Astrocyte (in vitro differentiated cells and primary cell): ENCODE data around the gene HJURP. TPM values are rescaled to one million over a fixed set of nuclear protein-coding genes. Genes with fewer than 3 reads are reported as not detected.

Experiments used
- DNase-seq: peaks from one replicate; pipeline ENCODE4 v3.0.0-alpha.2; 2010; ENCODE audit warnings: low read depth
- FAIRE-seq: peaks from 2 replicates; lab custom pipeline; 2011; peaks lifted over from hg19 to GRCh38; lab: Jason Lieb, UNC
- H2AFZ ChIP-seq: 2 replicates; pipeline ENCODE4 v1.6.0; 2012; ENCODE audit warnings: low read depth, low read length, inconsistent platforms
- H3K27ac ChIP-seq: 2 replicates; pipeline ENCODE4 v1.5.1; 2011; ENCODE audit warnings: low read depth, low read length, inconsistent platforms
- H3K27me3 ChIP-seq: 2 replicates; pipeline ENCODE4 v1.6.0; 2011; ENCODE audit warnings: low read length, inconsistent platforms; ENCODE audit not compliant: insufficient read depth
- H3K36me3 ChIP-seq: 2 replicates; pipeline ENCODE4 v1.5.1; 2011; ENCODE audit warnings: low read length, inconsistent platforms; ENCODE audit not compliant: insufficient read depth
- H3K4me1 ChIP-seq: 2 replicates; pipeline ENCODE4 v1.5.1; 2011; ENCODE audit warnings: low read length, inconsistent platforms; ENCODE audit not compliant: insufficient read depth
- H3K4me2 ChIP-seq: 2 replicates; pipeline ENCODE4 v1.6.0; 2012; ENCODE audit warnings: low read length, inconsistent platforms
- H3K4me3 ChIP-seq: 2 replicates; pipeline ENCODE4 v1.5.1; 2011; ENCODE audit warnings: low read depth, mild to moderate bottlenecking, low read length, inconsistent platforms; ENCODE audit not compliant: insufficient read depth
- H3K79me2 ChIP-seq: 2 replicates; pipeline ENCODE4 v1.6.0; 2012; ENCODE audit warnings: mild to moderate bottlenecking, low read length, inconsistent platforms; ENCODE audit not compliant: insufficient read depth
- H3K9ac ChIP-seq: 2 replicates; pipeline ENCODE4 v1.6.0; 2012; ENCODE audit warnings: mild to moderate bottlenecking, low read length, inconsistent platforms
- H3K9me3 ChIP-seq: 2 replicates; pipeline ENCODE4 v1.5.1; 2012; ENCODE audit warnings: low read depth, mild to moderate bottlenecking, low read length, inconsistent platforms; ENCODE audit not compliant: insufficient read depth
- H4K20me1 ChIP-seq: 2 replicates; pipeline ENCODE4 v1.6.0; 2012; ENCODE audit warnings: low read length, inconsistent platforms; ENCODE audit not compliant: insufficient read depth
- H3K27ac Mint-ChIP-seq: one replicate; pipeline ENCODE4 v1.8.0; 2021; ENCODE audit warnings: mild to moderate bottlenecking, mixed read lengths; ENCODE audit not compliant: unreplicated experiment
- H3K27me3 Mint-ChIP-seq: one replicate; pipeline ENCODE4 v1.8.0; 2021; ENCODE audit warnings: low read depth, mixed read lengths; ENCODE audit not compliant: unreplicated experiment
- H3K36me3 Mint-ChIP-seq: one replicate; pipeline ENCODE4 v1.8.0; 2021; ENCODE audit warnings: low read depth, mixed read lengths; ENCODE audit not compliant: unreplicated experiment
- H3K4me1 Mint-ChIP-seq: one replicate; pipeline ENCODE4 v1.8.0; 2021; ENCODE audit warnings: low read depth, mixed read lengths; ENCODE audit not compliant: unreplicated experiment
- H3K4me3 Mint-ChIP-seq: one replicate; pipeline ENCODE4 v1.8.0; 2021; ENCODE audit warnings: mild to moderate bottlenecking, moderate library complexity, mixed read lengths; ENCODE audit not compliant: unreplicated experiment
- H3K9me3 Mint-ChIP-seq: one replicate; pipeline ENCODE4 v1.8.0; 2021; ENCODE audit warnings: mild to moderate bottlenecking, mixed read lengths; ENCODE audit not compliant: unreplicated experiment
- CTCF ChIP-seq: IDR thresholded peaks from 2 replicates; pipeline ENCODE4 v1.5.1; 2011; ENCODE audit warnings: low read depth, mild to moderate bottlenecking, inconsistent platforms, low read length, moderate library complexity; ENCODE audit not compliant: insufficient read depth
- EZH2 ChIP-seq: IDR thresholded peaks from 2 replicates; pipeline ENCODE4 v1.6.1; 2012; ENCODE audit warnings: mild to moderate bottlenecking, low read length, inconsistent platforms; ENCODE audit not compliant: insufficient read depth
- total RNA-seq: library from RNA; stranded (reverse); gene quantifications from 2 replicates; pipeline ENCODE4 v1.2.1, GENCODE V29; 2021

Gene HJURP
- total RNA-seq, 1 donor from 2014 or later = 5.9 TPM

GRCh38 chr2:233803994-233804393 is 50.3 kb downstream of the HJURP start:
- peaks cover 5% of the 10 kb centered on the region for H3K4me1 ChIP-seq
- no peak overlapping the region for H3K27ac ChIP-seq
- H3K9ac ChIP-seq = no peak overlapping the region
- H2AFZ ChIP-seq = no peak overlapping the region
- Mint-ChIP-seq H3K27ac (no peak overlapping the region), H3K36me3 (no peaks in the 10 kb centered on the region), H3K27me3 (peaks cover 44% of the 10 kb centered on the region), H3K4me3 (no peak overlapping the region), H3K9me3 (peaks cover 3% of the 10 kb centered on the region), H3K4me1 (peaks cover 4% of the 10 kb centered on the region)
- H3K4me2 ChIP-seq = no peak overlapping the region
- DNase-seq (no peak), FAIRE-seq (no peak)
- TF ChIP-seq EZH2 = no peak
- no peak for TF ChIP-seq CTCF
- H3K9me3 ChIP-seq = no peaks in the 10 kb centered on the region
- no peak overlapping the region for H3K4me3 ChIP-seq
- H4K20me1 ChIP-seq = no peaks in the 10 kb centered on the region
- peaks cover 4% of the 10 kb centered on the region for H3K27me3 ChIP-seq
- no peaks in the 10 kb centered on the region for H3K36me3 ChIP-seq
- H3K79me2 ChIP-seq = no peaks in the 10 kb centered on the region

DNA sequence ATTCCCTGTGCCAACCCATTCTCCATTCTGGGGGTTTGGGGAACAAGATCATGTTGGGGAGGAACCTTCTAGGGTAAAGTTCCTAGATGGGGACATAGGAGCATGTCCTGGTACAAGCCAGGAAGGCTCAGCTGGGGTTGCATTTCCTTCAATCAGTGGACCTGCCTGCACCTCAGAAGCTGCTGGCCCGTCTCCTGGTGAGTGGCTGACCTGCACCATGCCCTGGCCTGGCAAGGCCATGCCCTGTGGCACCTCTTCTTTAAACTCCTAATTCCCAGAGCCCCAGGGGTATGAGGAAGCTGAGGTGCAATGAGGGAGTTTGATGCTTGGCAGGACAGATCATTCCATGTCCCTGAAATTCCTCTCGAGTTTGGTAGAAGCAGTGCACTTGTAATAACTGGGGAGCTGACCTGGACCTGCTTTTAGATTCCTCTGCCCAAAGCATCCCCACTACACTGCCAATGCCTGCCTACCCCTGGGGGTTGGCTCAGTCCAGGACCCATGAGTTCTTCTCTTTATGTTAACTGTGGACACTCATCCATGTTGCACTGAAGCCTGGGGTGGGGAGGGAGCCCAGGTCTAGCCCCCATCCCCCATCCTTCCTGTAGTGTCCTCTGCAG is 50.9 kb downstream of the HJURP start:
- Histone ChIP-seq H3K79me2 (no peaks in the 10 kb centered on the region), H3K9me3 (no peaks in the 10 kb centered on the region), H3K4me3 (no peak overlapping the region), H3K36me3 (no peaks in the 10 kb centered on the region), H3K4me1 (peaks cover 5% of the 10 kb centered on the region), H3K9ac (no peak overlapping the region), H3K4me2 (no peak overlapping the region), H3K27ac (no peak overlapping the region), H2AFZ (no peak overlapping the region), H4K20me1 (no peaks in the 10 kb centered on the region), H3K27me3 (peaks cover 4% of the 10 kb centered on the region)
- H3K4me3 Mint-ChIP-seq = no peak overlapping the region
- FAIRE-seq (no peak), DNase-seq (no peak)
- H3K27me3 Mint-ChIP-seq = peaks cover 40% of the 10 kb centered on the region
- H3K27ac Mint-ChIP-seq = no peak overlapping the region
- peaks cover 4% of the 10 kb centered on the region for H3K4me1 Mint-ChIP-seq
- H3K36me3 Mint-ChIP-seq = no peaks in the 10 kb centered on the region
- no peak for TF ChIP-seq CTCF
- no peak for TF ChIP-seq EZH2
- H3K9me3 Mint-ChIP-seq = peaks cover 4% of the 10 kb centered on the region

GRCh38 chr2:233802132-233802815 is 52.1 kb downstream of the HJURP start:
- Mint-ChIP-seq H3K27ac (no peak overlapping the region), H3K4me3 (no peak overlapping the region), H3K9me3 (peaks cover 4% of the 10 kb centered on the region), H3K36me3 (no peaks in the 10 kb centered on the region), H3K27me3 (peaks cover 41% of the 10 kb centered on the region), H3K4me1 (peaks cover 4% of the 10 kb centered on the region)
- no peak overlapping the region for H2AFZ ChIP-seq
- no peak overlapping the region for H3K4me3 ChIP-seq
- TF ChIP-seq EZH2 (no peak), CTCF (no peak)
- peaks cover 4% of the 10 kb centered on the region for H3K27me3 ChIP-seq
- no peak overlapping the region for H3K27ac ChIP-seq
- DNase-seq (no peak), FAIRE-seq (no peak)
- H3K36me3 ChIP-seq = no peaks in the 10 kb centered on the region
- no peak overlapping the region for H3K9ac ChIP-seq
- H3K4me2 ChIP-seq = no peak overlapping the region
- no peaks in the 10 kb centered on the region for H4K20me1 ChIP-seq
- H3K79me2 ChIP-seq = no peaks in the 10 kb centered on the region
- H3K9me3 ChIP-seq = no peaks in the 10 kb centered on the region
- peaks cover 5% of the 10 kb centered on the region for H3K4me1 ChIP-seq
